OCI-LY1 (cell line): Measurements from ENCODE around the gene TGFBRAP1.
"Not testable (repeated sequence)": the region's sequence is repeated elsewhere in the genome, so short reads cannot be mapped to it uniquely, and the experiment has no call there.

ENCODE experiments used
- H2AFZ ChIP-seq: fragments of 200-600 bp; sonication (generic), shearing (Covaris generic); 2 replicates; pipeline ENCODE4 v1.6.0; 2014; ENCODE audit warnings: antibody characterized with exemption, mild to moderate bottlenecking, low read length
- H3F3A ChIP-seq: fragments of 200-600 bp; sonication (generic), shearing (Covaris generic); 2 replicates; pipeline ENCODE4 v1.6.0; 2014; ENCODE audit warnings: mild to moderate bottlenecking, antibody characterized with exemption, low read length, moderate library complexity; ENCODE audit not compliant: insufficient read depth
- H3K27ac ChIP-seq: fragments of 200-600 bp; sonication (generic); 2 replicates; pipeline ENCODE4 v1.5.1; 2014; ENCODE audit warnings: low read length, mixed run types, mild to moderate bottlenecking, low read depth; ENCODE audit not compliant: poor library complexity, severe bottlenecking
- H3K27me3 ChIP-seq: fragments of 200-600 bp; sonication (generic); 2 replicates; pipeline ENCODE4 v1.6.0; 2014; ENCODE audit warnings: antibody characterized with exemption, mild to moderate bottlenecking, low read length, moderate library complexity; ENCODE audit not compliant: insufficient read depth
- H3K36me3 ChIP-seq: fragments of 200-600 bp; sonication (generic); 2 replicates; pipeline ENCODE4 v1.6.1; 2014; ENCODE audit warnings: mild to moderate bottlenecking, antibody characterized with exemption, low read length, moderate library complexity, mixed read lengths; ENCODE audit not compliant: insufficient read depth
- H3K4me1 ChIP-seq: fragments of 200-600 bp; sonication (generic); 2 replicates; pipeline ENCODE4 v1.5.1; 2014; ENCODE audit warnings: mild to moderate bottlenecking, low read length, moderate library complexity; ENCODE audit not compliant: insufficient read depth, severe bottlenecking
- H3K4me2 ChIP-seq: fragments of 200-600 bp; sonication (generic), shearing (Covaris generic); 2 replicates; pipeline ENCODE4 v1.6.1; 2014; ENCODE audit warnings: low read length
- H3K4me3 ChIP-seq: fragments of 200-600 bp; sonication (generic); 2 replicates; pipeline ENCODE4 v1.5.1; 2014; ENCODE audit warnings: low read length, low read depth, mild to moderate bottlenecking, mixed read lengths; ENCODE audit not compliant: poor library complexity, severe bottlenecking
- H3K79me2 ChIP-seq: fragments of 200-600 bp; shearing (Covaris generic); 2 replicates; pipeline ENCODE4 v1.6.1; 2016; ENCODE audit warnings: mixed run types, low read length, mixed read lengths; ENCODE audit not compliant: insufficient read depth
- H3K9ac ChIP-seq: fragments of 200-600 bp; sonication (generic), shearing (Covaris generic); 2 replicates; pipeline ENCODE4 v1.6.1; 2014; ENCODE audit warnings: mild to moderate bottlenecking, low read length, mixed read lengths
- H3K9me2 ChIP-seq: fragments of 200-600 bp; sonication (generic), shearing (Covaris generic); 2 replicates; pipeline ENCODE4 v1.6.1; 2014; ENCODE audit warnings: low read depth, mild to moderate bottlenecking, low read length, mixed read lengths
- H3K9me3 ChIP-seq: fragments of 200-600 bp; shearing (Covaris generic); 2 replicates; pipeline ENCODE4 v1.6.1; 2014; ENCODE audit warnings: low read length, mixed read lengths
- H4K20me1 ChIP-seq: fragments of 200-600 bp; sonication (generic), shearing (Covaris generic); 2 replicates; pipeline ENCODE4 v1.6.0; 2016; ENCODE audit warnings: mild to moderate bottlenecking, low read length; ENCODE audit not compliant: insufficient read depth
- EZH2 ChIP-seq: fragments of 200-600 bp; sonication (generic), shearing (Covaris generic); IDR thresholded peaks from 2 replicates; pipeline ENCODE4 v1.8.0; 2017; ENCODE audit warnings: borderline replicate concordance, mixed run types, mild to moderate bottlenecking, antibody characterized with exemption, low read length, moderate library complexity, mixed read lengths
- TF ChIP-seq, protein P1 (sequence below): fragments of 200-600 bp; sonication (generic), shearing (Covaris generic); IDR thresholded peaks from 2 replicates; pipeline ENCODE4 v1.5.1; 2017; ENCODE audit warnings: mild to moderate bottlenecking, antibody characterized with exemption, low read length, moderate library complexity, mixed read lengths

TGFBRAP1 gene

DNA sequence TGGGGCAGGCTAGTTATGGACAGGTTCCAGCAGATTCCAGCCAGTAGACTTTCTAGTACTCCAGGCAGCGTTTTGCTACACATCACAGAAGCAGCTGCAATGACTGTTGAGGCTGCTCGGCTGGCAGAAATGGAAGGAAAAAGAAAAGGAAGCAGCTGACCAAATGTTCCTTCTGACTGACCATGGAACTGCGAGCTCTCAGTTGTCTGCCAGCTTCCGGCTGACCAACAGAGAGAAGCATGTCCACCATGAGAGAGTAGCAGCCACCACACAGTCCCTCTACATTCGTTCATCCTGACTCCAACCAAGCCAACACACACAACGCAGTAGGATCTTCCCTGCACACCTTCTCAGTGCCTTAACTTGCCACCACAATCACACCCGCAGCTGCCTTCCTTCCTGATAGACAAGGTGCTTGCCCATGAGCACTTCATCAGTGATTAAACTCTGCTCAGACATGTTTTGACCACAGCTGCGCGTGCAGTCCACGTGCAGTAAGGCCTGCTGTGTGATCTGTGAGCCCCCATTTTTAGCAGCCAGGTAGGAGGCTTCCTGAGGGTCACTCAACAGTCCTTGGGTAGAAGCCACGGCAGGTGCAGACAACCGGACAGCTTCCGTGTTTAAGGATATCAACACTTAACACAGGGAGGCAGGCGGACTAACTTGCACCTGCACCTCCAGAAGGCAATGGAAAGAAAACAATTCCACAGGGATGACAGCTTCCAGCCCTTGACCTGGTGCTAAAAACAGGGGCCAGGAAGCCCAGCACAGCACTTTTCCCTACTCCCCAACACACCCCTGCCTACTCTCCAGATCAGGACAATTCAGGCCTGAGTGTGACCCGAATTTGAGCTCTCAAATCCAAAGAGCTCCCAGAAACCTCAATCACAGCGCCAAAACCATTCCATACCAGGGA lies 996 bp downstream of the TGFBRAP1 start:
- peak overlapping the region; percentile 96 for H3K9ac ChIP-seq
- H2AFZ ChIP-seq: no peak overlapping the region
- 0 out of 2 replicates have a peak, but pooled peaks cover 4% of the 10 kb centered on the region for H3F3A ChIP-seq
- H3K9me3 ChIP-seq: no peaks in the 10 kb centered on the region
- H3K79me2 ChIP-seq: peaks cover 54% of the 10 kb centered on the region
- peak overlapping the region; percentile 82 for H3K4me2 ChIP-seq
- H3K36me3 ChIP-seq: peaks cover 20% of the 10 kb centered on the region; the same call in 1 of the 2 replicates
- H3K4me3 ChIP-seq: peak overlapping the region; percentile 99
- TF ChIP-seq, protein P1, sequence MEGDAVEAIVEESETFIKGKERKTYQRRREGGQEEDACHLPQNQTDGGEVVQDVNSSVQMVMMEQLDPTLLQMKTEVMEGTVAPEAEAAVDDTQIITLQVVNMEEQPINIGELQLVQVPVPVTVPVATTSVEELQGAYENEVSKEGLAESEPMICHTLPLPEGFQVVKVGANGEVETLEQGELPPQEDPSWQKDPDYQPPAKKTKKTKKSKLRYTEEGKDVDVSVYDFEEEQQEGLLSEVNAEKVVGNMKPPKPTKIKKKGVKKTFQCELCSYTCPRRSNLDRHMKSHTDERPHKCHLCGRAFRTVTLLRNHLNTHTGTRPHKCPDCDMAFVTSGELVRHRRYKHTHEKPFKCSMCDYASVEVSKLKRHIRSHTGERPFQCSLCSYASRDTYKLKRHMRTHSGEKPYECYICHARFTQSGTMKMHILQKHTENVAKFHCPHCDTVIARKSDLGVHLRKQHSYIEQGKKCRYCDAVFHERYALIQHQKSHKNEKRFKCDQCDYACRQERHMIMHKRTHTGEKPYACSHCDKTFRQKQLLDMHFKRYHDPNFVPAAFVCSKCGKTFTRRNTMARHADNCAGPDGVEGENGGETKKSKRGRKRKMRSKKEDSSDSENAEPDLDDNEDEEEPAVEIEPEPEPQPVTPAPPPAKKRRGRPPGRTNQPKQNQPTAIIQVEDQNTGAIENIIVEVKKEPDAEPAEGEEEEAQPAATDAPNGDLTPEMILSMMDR: no peak
- no peak for TF ChIP-seq EZH2
- H3K4me1 ChIP-seq: peaks cover 39% of the 10 kb centered on the region
- no peaks in the 10 kb centered on the region for H3K9me2 ChIP-seq
- no peaks in the 10 kb centered on the region for H3K27me3 ChIP-seq
- H3K27ac ChIP-seq: peak overlapping the region; percentile 70
- H4K20me1 ChIP-seq: no peaks in the 10 kb centered on the region

DNA sequence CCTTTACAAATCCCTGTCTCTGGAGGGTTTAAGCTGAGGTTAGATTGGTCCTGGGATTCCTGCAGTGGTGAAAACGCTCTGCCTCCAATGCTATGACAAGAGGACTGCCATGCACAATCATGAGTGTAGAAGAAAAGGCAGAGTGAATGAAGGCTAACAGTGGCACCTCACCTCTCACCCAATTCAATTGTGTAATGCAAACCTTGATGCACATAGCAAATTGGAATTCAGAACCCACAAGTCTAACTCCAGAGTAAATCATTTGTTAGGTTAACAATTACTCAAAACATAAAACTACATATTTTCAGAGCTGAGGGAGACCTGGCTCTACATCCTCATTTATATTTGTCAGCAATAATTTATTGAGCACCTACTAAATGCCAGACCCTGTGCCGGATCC lies 1.8 kb downstream of the TGFBRAP1 start:
- Histone ChIP-seq H3K4me2 (peak overlapping the region; percentile 82), H3K79me2 (peaks cover 62% of the 10 kb centered on the region), H3K4me3 (no peak overlapping the region), H3K27me3 (no peaks in the 10 kb centered on the region), H3K27ac (no peak overlapping the region), H3K9me3 (no peaks in the 10 kb centered on the region), H3F3A (0 out of 2 replicates have a peak, but pooled peaks cover 4% of the 10 kb centered on the region), H3K9ac (no peak overlapping the region; the same call in 1 of the 2 replicates), H3K9me2 (no peaks in the 10 kb centered on the region), H4K20me1 (no peaks in the 10 kb centered on the region), H2AFZ (no peak overlapping the region), H3K4me1 (peaks cover 39% of the 10 kb centered on the region), H3K36me3 (peaks cover 28% of the 10 kb centered on the region; the same call in 1 of the 2 replicates)
- no peak for TF ChIP-seq EZH2
- TF ChIP-seq, protein P1: no peak

DNA sequence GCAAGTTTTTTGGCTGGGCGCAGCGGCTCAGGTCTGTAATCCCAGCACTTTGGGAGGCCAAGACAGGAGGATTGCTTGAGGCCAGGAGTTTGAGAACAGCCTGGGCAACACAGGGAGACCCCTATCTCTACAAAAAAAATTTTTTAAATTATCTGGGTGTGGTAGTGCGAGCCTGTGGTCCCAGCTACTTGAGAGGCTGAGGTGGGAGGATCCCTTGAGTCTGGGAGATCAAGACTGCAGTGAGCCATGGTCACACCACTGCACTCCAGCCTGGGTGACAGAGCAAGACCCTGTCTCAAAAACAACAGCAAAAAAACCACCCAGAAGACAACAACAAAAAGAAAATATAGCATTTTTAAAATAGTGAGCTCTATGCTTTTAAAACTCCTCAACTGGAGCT lies 2.3 kb downstream of the TGFBRAP1 start:
- H3K9me3 ChIP-seq, H3K27ac ChIP-seq, H3K9me2 ChIP-seq, H3K27me3 ChIP-seq, H2AFZ ChIP-seq, H4K20me1 ChIP-seq, H3F3A ChIP-seq, H3K4me3 ChIP-seq, H3K9ac ChIP-seq: not testable (repeated sequence)
- Histone ChIP-seq H3K4me1 (peaks cover 39% of the 10 kb centered on the region), H3K4me2 (0 out of 2 replicates have a peak overlapping the region, but pooled peaks have one; percentile 82), H3K36me3 (peaks cover 31% of the 10 kb centered on the region; the same call in 1 of the 2 replicates), H3K79me2 (peaks cover 66% of the 10 kb centered on the region)
